ENCODE data around the gene KRTAP10-5. TPM values are rescaled to one million over a fixed set of nuclear protein-coding genes. Genes with fewer than 3 reads are reported as not detected.

KRTAP10-5 gene
- total RNA-seq, 1 experiment from 2014 or later, result not detected

DNA sequence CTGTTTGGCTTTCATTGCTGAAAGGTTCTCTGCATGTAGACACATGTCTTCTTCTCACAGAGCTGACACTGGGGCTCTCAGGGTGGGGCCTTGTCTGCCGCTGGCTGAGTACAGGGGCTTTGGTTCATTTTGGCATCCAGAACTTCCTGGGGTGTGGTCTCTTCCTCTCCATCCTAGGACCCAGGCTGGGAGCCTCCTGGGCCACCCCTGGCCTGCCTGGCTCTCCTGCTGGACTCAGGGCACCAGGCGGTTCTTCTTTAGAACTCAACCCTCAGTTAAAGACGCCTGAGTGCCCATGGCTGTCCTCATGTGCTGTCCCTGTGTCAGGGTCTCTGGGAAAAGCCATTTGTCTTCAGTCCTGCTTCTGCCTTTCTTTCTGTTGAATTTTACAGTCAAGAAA, 5.5 kb upstream of the KRTAP10-5 start (continued):
- TF ChIP-seq, protein P1, sequence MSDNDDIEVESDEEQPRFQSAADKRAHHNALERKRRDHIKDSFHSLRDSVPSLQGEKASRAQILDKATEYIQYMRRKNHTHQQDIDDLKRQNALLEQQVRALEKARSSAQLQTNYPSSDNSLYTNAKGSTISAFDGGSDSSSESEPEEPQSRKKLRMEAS (IDR thresholded peaks at IDR 0.05), result no peak
- TF ChIP-seq SRF (IDR thresholded peaks at IDR 0.05; ENCODE audit: low read depth), result no peak
- no peak for TF ChIP-seq POLR2A (IDR thresholded peaks at IDR 0.05; ENCODE audit: borderline replicate concordance, extremely low read depth, insufficient read depth, insufficient read length)

DNA sequence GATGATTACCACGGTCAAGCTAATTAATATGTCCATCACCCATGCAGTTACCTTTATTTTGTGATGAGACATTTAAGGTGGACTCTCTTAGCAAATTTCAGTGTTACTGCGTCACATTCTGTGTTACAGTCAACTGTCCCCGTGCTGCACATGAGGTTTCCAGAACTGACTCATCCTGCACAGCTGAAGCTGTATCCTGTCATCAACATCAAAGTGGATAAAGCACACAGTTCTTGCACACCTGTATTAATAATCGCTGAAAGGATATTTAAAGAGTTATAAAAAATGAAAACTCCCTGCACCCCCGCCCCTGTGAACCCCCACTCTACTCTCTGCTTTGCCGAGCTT, 3.4 kb upstream of the KRTAP10-5 start:
- CTCF ChIA-PET, result no interaction called here
- no TSS peak for BruUV-seq (replicated peaks)

More for the DNA sequence above, 3.4 kb upstream of the KRTAP10-5 start:
- intact Hi-C loops (cut with micrococcal nuclease), result no loop called here
- ATAC-seq (no peak), DNase-seq (ENCODE audit: low read depth, low spot score) (no peak)
- RAD21 ChIA-PET (ENCODE audit: low non-redundant PET in 1 of 2, low total read pairs in 2 of 2, uncharacterized antibody in 2 of 2, unreplicated experiment in 2 of 2), result no interaction called here
- H3K9me3 ChIP-seq (ENCODE audit: control insufficient read depth in 1 of 2, insufficient read depth in 1 of 2, low read depth in 1 of 2, low read length in 2 of 2), result no peaks in the 10 kb centered on the region
- no peak overlapping the region for H3K4me3 ChIP-seq (replicated peaks in 1 of 2; ENCODE audit: low read depth in 1 of 2, low read length in 2 of 2)
- no peak for TF ChIP-seq EZH2phosphoT487 (IDR thresholded peaks at IDR 0.05; ENCODE audit: borderline replicate concordance)
- TF ChIP-seq, protein P2, sequence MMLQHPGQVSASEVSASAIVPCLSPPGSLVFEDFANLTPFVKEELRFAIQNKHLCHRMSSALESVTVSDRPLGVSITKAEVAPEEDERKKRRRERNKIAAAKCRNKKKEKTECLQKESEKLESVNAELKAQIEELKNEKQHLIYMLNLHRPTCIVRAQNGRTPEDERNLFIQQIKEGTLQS (IDR thresholded peaks at IDR 0.05), result no peak
- no peak for TF ChIP-seq JUND (IDR thresholded peaks at IDR 0.05)
- TF ChIP-seq YY1 (IDR thresholded peaks at IDR 0.05; ENCODE audit: extremely low read depth, insufficient replicate concordance, low read depth, low read length), result no peak
- no peak for TF ChIP-seq POLR2A (IDR thresholded peaks at IDR 0.05; ENCODE audit: borderline replicate concordance, extremely low read depth, insufficient read depth, insufficient read length)
- no peak for TF ChIP-seq POLR2AphosphoS5 (IDR thresholded peaks at IDR 0.05; ENCODE audit: low read depth, low read length)
- TF ChIP-seq, protein P1 (IDR thresholded peaks at IDR 0.05), result no peak
- TF ChIP-seq CEBPB (IDR thresholded peaks at IDR 0.05; ENCODE audit: low read depth), result no peak
- no peak for TF ChIP-seq CBX3 (IDR thresholded peaks at IDR 0.05; ENCODE audit: low read depth)
- TF ChIP-seq, protein P3, sequence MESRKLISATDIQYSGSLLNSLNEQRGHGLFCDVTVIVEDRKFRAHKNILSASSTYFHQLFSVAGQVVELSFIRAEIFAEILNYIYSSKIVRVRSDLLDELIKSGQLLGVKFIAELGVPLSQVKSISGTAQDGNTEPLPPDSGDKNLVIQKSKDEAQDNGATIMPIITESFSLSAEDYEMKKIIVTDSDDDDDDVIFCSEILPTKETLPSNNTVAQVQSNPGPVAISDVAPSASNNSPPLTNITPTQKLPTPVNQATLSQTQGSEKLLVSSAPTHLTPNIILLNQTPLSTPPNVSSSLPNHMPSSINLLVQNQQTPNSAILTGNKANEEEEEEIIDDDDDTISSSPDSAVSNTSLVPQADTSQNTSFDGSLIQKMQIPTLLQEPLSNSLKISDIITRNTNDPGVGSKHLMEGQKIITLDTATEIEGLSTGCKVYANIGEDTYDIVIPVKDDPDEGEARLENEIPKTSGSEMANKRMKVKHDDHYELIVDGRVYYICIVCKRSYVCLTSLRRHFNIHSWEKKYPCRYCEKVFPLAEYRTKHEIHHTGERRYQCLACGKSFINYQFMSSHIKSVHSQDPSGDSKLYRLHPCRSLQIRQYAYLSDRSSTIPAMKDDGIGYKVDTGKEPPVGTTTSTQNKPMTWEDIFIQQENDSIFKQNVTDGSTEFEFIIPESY (IDR thresholded peaks at IDR 0.05; ENCODE audit: extremely low read depth, insufficient replicate concordance, low read length), result no peak
- TF ChIP-seq, protein P4, sequence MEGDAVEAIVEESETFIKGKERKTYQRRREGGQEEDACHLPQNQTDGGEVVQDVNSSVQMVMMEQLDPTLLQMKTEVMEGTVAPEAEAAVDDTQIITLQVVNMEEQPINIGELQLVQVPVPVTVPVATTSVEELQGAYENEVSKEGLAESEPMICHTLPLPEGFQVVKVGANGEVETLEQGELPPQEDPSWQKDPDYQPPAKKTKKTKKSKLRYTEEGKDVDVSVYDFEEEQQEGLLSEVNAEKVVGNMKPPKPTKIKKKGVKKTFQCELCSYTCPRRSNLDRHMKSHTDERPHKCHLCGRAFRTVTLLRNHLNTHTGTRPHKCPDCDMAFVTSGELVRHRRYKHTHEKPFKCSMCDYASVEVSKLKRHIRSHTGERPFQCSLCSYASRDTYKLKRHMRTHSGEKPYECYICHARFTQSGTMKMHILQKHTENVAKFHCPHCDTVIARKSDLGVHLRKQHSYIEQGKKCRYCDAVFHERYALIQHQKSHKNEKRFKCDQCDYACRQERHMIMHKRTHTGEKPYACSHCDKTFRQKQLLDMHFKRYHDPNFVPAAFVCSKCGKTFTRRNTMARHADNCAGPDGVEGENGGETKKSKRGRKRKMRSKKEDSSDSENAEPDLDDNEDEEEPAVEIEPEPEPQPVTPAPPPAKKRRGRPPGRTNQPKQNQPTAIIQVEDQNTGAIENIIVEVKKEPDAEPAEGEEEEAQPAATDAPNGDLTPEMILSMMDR (IDR thresholded peaks at IDR 0.05 in 2 of 3, conservative IDR thresholded peaks at IDR 0.05 in 1 of 3; ENCODE audit: borderline replicate concordance in 1 of 3, insufficient read depth in 1 of 3, low read depth in 2 of 3, low read length in 2 of 3), result no peak
- no peak for TF ChIP-seq ZFX (IDR thresholded peaks at IDR 0.05)
- no peak for TF ChIP-seq ELF1 (IDR thresholded peaks at IDR 0.05; ENCODE audit: borderline replicate concordance, low read depth)
- no peak for TF ChIP-seq SP1 (IDR thresholded peaks at IDR 0.05; ENCODE audit: low read depth)
- TF ChIP-seq SIN3A (IDR thresholded peaks at IDR 0.05; ENCODE audit: low read depth), result no peak
- TF ChIP-seq, protein P5, sequence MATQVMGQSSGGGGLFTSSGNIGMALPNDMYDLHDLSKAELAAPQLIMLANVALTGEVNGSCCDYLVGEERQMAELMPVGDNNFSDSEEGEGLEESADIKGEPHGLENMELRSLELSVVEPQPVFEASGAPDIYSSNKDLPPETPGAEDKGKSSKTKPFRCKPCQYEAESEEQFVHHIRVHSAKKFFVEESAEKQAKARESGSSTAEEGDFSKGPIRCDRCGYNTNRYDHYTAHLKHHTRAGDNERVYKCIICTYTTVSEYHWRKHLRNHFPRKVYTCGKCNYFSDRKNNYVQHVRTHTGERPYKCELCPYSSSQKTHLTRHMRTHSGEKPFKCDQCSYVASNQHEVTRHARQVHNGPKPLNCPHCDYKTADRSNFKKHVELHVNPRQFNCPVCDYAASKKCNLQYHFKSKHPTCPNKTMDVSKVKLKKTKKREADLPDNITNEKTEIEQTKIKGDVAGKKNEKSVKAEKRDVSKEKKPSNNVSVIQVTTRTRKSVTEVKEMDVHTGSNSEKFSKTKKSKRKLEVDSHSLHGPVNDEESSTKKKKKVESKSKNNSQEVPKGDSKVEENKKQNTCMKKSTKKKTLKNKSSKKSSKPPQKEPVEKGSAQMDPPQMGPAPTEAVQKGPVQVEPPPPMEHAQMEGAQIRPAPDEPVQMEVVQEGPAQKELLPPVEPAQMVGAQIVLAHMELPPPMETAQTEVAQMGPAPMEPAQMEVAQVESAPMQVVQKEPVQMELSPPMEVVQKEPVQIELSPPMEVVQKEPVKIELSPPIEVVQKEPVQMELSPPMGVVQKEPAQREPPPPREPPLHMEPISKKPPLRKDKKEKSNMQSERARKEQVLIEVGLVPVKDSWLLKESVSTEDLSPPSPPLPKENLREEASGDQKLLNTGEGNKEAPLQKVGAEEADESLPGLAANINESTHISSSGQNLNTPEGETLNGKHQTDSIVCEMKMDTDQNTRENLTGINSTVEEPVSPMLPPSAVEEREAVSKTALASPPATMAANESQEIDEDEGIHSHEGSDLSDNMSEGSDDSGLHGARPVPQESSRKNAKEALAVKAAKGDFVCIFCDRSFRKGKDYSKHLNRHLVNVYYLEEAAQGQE (IDR thresholded peaks at IDR 0.05; ENCODE audit: low read depth), result no peak
- TF ChIP-seq EZH2 (IDR thresholded peaks at IDR 0.05), result no peak
- no peaks in the 10 kb centered on the region for H3K36me3 ChIP-seq (ENCODE audit: control insufficient read depth in 1 of 2, insufficient read depth in 2 of 2, low read length in 2 of 2)
- POLR2A ChIA-PET, result no interaction called here
- no peak overlapping the region for H3K4me2 ChIP-seq (ENCODE audit: low read length)
- no peak overlapping the region for H3K9ac ChIP-seq (ENCODE audit: low read length)
- H2AFZ ChIP-seq (ENCODE audit: low read depth, low read length, poor library complexity, severe bottlenecking), result no peak overlapping the region
- H4K20me1 ChIP-seq (ENCODE audit: insufficient read depth), result no peaks in the 10 kb centered on the region
- peaks cover 25% of the 10 kb centered on the region for H3K27me3 ChIP-seq (ENCODE audit: insufficient read depth, low read length)
- H3K79me2 ChIP-seq (ENCODE audit: insufficient read depth, low read length), result no peaks in the 10 kb centered on the region
- no peak overlapping the region for H3K27ac ChIP-seq (ENCODE audit: low read depth, low read length)
- no peaks in the 10 kb centered on the region for H3K4me1 ChIP-seq (ENCODE audit: control insufficient read depth in 1 of 2, insufficient read depth in 2 of 2, low read length in 2 of 2)
- no peaks in the 10 kb centered on the region for H3K9me2 ChIP-seq (ENCODE audit: insufficient read depth)
